GM18858 (cell line): ENCODE data around the gene CAMK2D.

Source experiments
- ATAC-seq: cut with Tn5 transposase; IDR thresholded peaks from one replicate; pipeline ENCODE4 v1.9.1; 2021; ENCODE audit not compliant: unreplicated experiment

CAMK2D gene

GRCh38 chr4:113495790-113496189 lies 265.7 kb downstream of the CAMK2D start:
- ATAC-seq: no peak

GRCh38 chr4:113483131-113483530 lies 278.4 kb downstream of the CAMK2D start:
- ATAC-seq: no peak

DNA sequence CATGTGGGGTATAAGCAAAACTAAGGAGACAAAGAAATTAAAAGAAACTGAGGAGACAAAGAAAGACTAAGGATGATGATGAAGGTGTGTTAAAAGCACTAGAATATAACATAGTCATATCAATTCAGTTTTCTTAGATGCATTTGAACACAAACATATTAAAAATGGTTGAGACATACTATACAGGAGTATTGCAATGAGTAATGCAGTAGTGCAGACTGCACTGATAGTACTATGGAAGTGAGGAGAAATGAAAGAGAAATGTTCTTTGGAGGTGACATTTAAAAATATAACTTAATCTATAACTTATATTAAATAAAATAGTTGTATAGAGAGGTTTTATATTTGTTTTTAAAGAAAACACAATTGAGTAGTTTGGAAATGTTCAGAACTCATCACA lies 279.2 kb downstream of the CAMK2D start:
- ATAC-seq: no peak

DNA sequence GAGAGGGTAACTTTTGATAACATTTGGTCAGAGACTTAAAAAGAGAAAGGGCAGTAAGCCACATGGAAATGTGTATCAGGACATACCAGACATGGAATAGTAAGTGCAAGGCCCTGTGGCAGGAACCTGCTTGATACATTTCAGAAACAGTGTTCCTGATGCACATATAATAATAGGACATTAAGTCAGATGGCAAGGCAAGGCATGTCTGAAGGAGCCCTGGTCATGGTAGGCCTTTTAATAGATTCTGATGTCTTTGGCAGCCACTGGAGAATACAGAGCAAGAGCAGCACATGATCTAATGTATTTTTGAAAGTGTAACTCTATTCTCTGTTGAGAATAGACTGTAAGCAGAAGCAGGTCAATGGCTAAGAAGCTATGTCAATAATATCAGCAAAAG lies 279.7 kb downstream of the CAMK2D start:
- no peak for ATAC-seq

DNA sequence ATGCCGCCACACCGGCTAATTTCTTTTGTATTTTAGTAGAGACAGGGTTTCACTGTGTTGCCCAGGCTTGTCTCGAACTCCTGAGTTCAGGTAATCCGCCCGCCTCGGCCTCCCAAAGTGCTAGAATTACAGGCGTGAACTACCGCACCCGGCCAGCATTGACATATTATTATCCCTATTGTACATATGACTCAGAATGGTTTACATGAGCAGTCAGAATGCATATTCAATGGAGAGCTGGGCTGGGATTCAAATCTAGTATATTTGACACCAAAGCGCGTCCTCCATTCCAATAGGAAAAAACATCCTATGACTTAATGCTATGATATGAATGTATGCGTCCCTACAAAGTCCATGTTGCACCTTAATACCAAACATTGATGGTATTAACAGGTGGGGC lies 281.4 kb downstream of the CAMK2D start:
- ATAC-seq: no peak

GRCh38 chr4:113478032-113478431 lies 283.5 kb downstream of the CAMK2D start:
- no peak for ATAC-seq

DNA sequence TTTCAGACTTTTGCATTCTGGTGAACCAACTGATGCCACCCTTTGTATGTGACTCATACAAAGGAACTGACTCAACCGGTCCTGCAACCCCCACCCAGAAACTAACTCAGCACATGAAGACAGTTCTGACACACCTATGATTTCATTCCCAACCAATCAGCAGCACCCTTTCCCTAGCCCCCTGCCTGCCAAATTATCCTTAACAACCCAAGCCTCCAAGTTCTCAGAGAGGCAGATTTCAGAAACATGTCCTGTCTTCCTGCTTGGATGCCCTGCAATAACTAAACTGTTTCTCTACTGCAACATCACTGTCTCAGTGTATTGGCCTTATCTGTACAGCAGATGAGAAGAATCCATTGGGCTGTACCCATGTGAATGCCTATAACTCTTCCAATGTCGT lies 284.7 kb downstream of the CAMK2D start:
- no peak for ATAC-seq

GRCh38 chr4:113474017-113474416 lies 287.5 kb downstream of the CAMK2D start:
- ATAC-seq: no peak

- ATAC-seq: no peak
Measured at GRCh38 chr4:113472864-113473263, 288.7 kb downstream of the CAMK2D start.

DNA sequence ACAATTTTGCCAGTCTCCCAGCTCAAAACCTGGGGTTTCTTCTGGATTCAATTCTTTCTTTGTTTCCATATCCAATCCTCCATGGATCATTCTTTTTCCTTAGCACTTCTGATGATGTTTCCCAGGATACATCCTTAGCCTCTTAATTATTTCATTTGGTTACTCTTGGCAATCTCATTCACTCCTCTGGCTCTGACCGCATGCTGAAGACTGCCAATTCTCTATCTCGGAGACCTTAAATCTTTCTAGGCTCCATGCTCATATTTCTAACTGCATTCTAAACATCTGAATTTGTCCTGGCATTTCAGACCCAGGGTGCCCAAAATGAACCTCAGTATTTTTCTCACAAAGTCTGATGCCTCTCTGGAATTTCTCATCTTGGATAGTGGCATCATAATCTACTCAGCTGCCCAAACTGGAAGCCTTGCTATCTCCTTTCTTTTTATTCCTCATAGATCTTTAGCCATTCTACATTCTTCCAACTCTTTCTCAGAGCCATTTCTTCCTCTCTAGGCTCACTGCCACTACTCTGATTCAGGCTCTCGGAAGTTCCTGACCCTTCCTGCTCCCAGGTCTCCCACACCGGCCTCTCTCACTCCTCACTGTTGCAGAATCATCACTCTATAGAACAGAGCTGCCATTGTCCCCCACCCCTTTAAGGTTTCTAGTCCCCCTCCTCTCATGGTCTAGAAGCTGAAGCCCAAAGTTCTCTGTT lies 290.2 kb downstream of the CAMK2D start:
- no peak for ATAC-seq

GRCh38 chr4:113469926-113470325 lies 291.6 kb downstream of the CAMK2D start:
- ATAC-seq: no peak

- ATAC-seq: no peak
Measured at GRCh38 chr4:113469023-113469390, 292.5 kb downstream of the CAMK2D start.

DNA sequence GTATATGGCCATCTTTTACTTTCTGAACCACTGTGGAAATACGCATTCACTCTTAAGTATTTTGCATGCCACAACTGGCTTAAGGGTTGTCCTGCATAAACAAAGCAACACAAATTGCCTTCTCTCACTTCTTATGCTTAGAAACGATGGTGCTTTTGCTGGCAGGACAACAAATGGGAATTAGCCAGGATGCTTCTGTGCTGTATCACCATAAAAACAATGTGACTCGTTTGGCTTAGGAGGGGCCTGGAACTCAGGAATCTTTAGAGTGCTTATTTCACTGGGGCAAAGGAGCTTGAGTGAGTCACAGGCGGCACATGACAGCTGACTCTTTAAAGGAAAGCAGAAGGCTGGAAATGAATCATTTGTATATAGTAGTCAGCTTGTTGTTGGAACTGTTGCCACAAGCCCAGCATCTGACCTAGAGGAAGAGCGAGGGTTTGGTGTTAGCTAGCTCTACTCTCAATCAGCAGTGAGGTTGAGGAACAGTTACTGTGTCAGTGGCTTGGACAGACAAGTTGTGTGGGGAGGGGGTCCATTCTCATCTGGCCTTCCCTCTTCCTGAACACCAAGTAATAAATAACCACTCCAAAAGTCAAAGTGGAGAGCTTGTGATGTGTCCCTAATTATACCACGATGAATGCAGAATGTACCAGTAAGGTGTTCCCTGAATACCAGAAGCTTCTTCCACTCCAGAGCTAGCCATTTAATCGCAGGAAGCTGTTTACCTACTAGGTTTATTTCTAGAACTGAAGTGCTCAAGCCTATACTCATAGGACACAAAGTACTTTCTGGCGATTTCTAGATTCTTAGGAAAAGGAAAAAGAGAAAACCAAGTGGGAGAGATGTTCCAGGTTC lies 293.1 kb downstream of the CAMK2D start:
- no peak for ATAC-seq

DNA sequence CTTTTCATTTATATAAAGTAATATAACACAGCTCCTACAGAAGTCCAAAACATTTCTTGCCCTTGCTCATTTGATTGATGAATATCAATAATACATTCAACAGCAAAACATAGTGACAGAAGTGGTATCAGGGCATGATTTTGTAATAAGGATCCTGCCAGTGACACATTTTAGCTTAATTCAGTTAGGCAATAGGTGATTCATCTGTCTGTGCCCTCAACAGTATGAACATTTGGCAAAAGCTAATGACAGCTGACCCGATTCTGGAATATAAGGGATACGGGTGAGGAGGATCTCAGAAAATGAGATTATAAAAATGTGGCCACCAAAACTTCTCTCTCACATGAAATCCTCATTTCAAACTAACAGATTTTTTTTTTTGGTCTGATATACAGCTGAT lies 294.0 kb downstream of the CAMK2D start:
- no peak for ATAC-seq

- ATAC-seq: no peak
Measured at GRCh38 chr4:113462286-113462685, 299.3 kb downstream of the CAMK2D start.

DNA sequence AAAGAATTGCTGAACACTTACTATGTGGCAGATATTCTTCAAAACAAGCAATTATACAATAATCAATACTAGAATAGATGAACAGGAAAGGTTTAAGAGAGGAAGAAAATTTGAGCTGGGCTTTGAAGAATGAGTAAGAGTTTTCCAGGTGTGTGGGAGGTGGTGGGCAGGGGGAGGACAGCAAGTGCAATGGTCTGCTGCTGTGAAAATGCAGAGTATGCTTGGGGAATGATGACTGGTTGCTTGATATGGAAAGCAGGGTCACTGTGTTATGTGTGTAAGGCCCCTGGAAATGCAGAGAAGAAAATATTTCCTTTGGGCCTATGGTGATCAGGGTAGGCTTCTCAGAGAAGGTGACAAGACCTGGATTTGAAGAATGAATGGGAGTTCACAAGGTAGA lies 300.3 kb downstream of the CAMK2D start:
- ATAC-seq: no peak

DNA sequence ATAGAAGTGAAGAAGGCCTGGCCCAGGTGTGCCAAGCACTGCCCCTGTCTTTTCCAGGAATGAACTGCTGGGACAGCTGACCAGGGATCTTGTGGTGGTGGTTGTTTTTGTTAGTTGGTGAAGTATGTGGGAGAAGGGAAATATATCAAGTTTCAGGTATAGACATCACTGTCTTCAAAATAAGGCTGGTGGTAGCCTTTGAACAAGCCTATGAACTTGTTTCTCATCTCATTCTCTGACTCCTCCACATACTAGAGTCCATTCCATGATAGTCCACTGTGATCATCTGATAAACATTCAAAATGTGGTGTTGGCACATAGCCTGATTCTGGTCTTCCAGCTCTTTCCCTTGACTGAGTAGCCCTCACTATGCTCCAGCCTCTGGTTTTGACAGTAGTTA lies 303.7 kb downstream of the CAMK2D start:
- ATAC-seq: no peak

DNA sequence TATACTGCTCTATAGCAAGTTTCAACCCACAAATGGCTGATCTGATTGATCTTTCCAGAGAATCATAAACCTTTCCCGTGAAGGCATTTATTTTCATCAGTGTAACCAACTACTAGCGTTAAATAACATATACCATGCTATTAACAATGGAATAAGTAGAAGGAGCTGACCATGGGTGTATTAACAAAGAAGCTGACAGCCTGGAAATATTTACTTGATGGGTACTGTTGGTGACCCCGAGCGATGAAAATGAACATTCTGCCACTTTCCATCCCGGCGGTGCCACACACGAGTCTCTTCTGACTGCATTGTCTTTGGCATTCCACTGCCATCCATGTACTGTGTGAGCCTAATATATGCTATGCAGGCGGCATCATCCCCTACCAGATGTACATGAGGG lies 304.4 kb downstream of the CAMK2D start:
- no peak for ATAC-seq

DNA sequence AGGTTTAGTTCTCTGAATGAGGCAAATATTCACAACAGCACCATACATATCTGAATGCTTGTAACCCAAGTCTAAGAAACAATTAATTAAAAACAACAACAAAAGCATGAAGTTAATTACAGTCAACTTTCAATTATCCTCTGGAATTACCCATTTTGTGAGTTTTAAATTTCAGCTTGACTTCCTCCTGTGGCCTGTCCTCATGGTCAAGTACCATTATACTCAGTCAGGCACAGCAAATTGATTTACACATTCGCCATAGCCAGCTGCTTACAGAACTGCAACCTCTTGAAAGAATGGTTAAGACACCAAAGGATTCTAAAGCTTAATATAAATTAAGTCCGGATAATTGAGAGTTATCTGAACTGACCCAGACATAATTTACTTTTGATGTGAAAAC lies 306.5 kb downstream of the CAMK2D start:
- no peak for ATAC-seq

GRCh38 chr4:113452868-113453620 lies 308.5 kb downstream of the CAMK2D start:
- ATAC-seq: no peak

- no peak for ATAC-seq
Measured at GRCh38 chr4:113452152-113452551, 309.4 kb downstream of the CAMK2D start.
